Right atrium auricular region (tissue), 2 donors: ENCODE results near the gene PIK3R3. TPM values are rescaled to one million over a fixed set of nuclear protein-coding genes. Genes with fewer than 3 reads are reported as not detected.
"Not testable (repeated sequence)": the region's sequence is repeated elsewhere in the genome, so short reads cannot be mapped to it uniquely, and the experiment has no call there.

Source experiments
- DNase-seq: peaks from one replicate; pipeline ENCODE4 v3.0.0-alpha.2; 2019; ENCODE audit warnings: low spot score
- H3K27ac ChIP-seq, 2 donors: fragments of 200-600 bp; sonication (generic); 1 replicate in 1 of 2; 2 replicates in 1 of 2; pipeline ENCODE4 v1.5.1; 2016 to 2019
- H3K27me3 ChIP-seq, 2 donors: fragments of 200-600 bp; sonication (generic); one replicate each; pipeline versions ENCODE4 v1.5.1 to v1.6.0; 2017 to 2019
- H3K36me3 ChIP-seq: fragments of 200-600 bp; sonication (generic); one replicate; pipeline ENCODE4 v1.5.1; 2016
- H3K4me1 ChIP-seq, 2 donors: fragments of 200-600 bp; sonication (generic); one replicate each; pipeline versions ENCODE4 v1.5.1 to v1.6.0; 2017 to 2019
- H3K4me3 ChIP-seq, 2 donors: fragments of 200-600 bp; sonication (generic); 1 replicate in 1 of 2; 2 replicates in 1 of 2; pipeline ENCODE4 v1.5.1; 2017 to 2019; ENCODE audit warnings: mild to moderate bottlenecking in 1 of 2, moderate library complexity in 1 of 2
- H3K9me3 ChIP-seq, 2 donors: fragments of 200-600 bp; sonication (generic); one replicate each; pipeline ENCODE4 v1.5.1; 2019
- CTCF ChIP-seq, 2 donors: fragments of 200-600 bp; sonication (generic); IDR thresholded peaks; one replicate each; pipeline ENCODE4 v1.5.1; 2019; ENCODE audit warnings: antibody characterized with exemption in 2 of 2
- total RNA-seq, 2 donors: library from RNA; depleted of rRNA; stranded (reverse); fragments of >200 nt; gene quantifications; one replicate each; pipeline ENCODE4 v1.1.0, GENCODE V29; 2016

The PIK3R3 gene
- total RNA-seq, 2 donors from 2014 or later = 24.3 to 35.3 TPM

- Histone ChIP-seq H3K9me3 (no peaks in the 10 kb centered on the region), H3K4me1 (no peaks in the 10 kb centered on the region), H3K4me3 (no peak overlapping the region), H3K36me3 (peaks cover 50% of the 10 kb centered on the region), H3K27ac (no peak overlapping the region), H3K27me3 (no peaks in the 10 kb centered on the region)
- no peak for TF ChIP-seq CTCF (IDR thresholded peaks at IDR 0.05)
- no peak for DNase-seq
These were observed 73.5 kb downstream of the PIK3R3 start for GRCh38 chr1:46058936-46059335.

- Histone ChIP-seq H3K27ac (no peak overlapping the region), H3K4me3 (no peak overlapping the region), H3K4me1 (no peaks in the 10 kb centered on the region), H3K36me3 (peaks cover 51% of the 10 kb centered on the region), H3K27me3 (no peaks in the 10 kb centered on the region), H3K9me3 (no peaks in the 10 kb centered on the region)
- DNase-seq = no peak
- TF ChIP-seq CTCF (IDR thresholded peaks at IDR 0.05) = no peak
These were observed 74.6 kb downstream of the PIK3R3 start for GRCh38 chr1:46057781-46058180.

GRCh38 chr1:46057215-46057614 is 75.2 kb downstream of the PIK3R3 start:
- not testable (repeated sequence) for H3K9me3 ChIP-seq, H3K4me1 ChIP-seq, H3K27ac ChIP-seq, H3K27me3 ChIP-seq, DNase-seq, H3K4me3 ChIP-seq
- H3K36me3 ChIP-seq = peaks cover 48% of the 10 kb centered on the region

GRCh38 chr1:46056325-46056724 is 76.1 kb downstream of the PIK3R3 start:
- Histone ChIP-seq H3K27me3 (no peaks in the 10 kb centered on the region), H3K9me3 (no peaks in the 10 kb centered on the region), H3K27ac (no peak overlapping the region), H3K4me1 (no peaks in the 10 kb centered on the region), H3K36me3 (peaks cover 40% of the 10 kb centered on the region), H3K4me3 (no peak overlapping the region)
- no peak for TF ChIP-seq CTCF (IDR thresholded peaks at IDR 0.05)
- no peak for DNase-seq

- H3K27me3 ChIP-seq = no peaks in the 10 kb centered on the region
- TF ChIP-seq CTCF (IDR thresholded peaks at IDR 0.05) = no peak
- no peak overlapping the region for H3K4me3 ChIP-seq
- H3K4me1 ChIP-seq = peaks cover 0 to 4% of the 10 kb centered on the region in 2 donors
- H3K9me3 ChIP-seq = no peaks in the 10 kb centered on the region
- no peak for DNase-seq
- H3K27ac ChIP-seq = no peak overlapping the region
- H3K36me3 ChIP-seq = peaks cover 19% of the 10 kb centered on the region
These were observed 78.7 kb downstream of the PIK3R3 start for GRCh38 chr1:46053734-46054133.

GRCh38 chr1:46044116-46044515 is 88.3 kb downstream of the PIK3R3 start:
- DNase-seq = no peak
- no peak overlapping the region for H3K4me3 ChIP-seq
- no peak overlapping the region for H3K27ac ChIP-seq
- TF ChIP-seq CTCF (IDR thresholded peaks at IDR 0.05) = no peak
- no peaks in the 10 kb centered on the region for H3K27me3 ChIP-seq
- H3K36me3 ChIP-seq = peaks cover 20% of the 10 kb centered on the region
- peaks cover 0 to 35% of the 10 kb centered on the region in 2 donors for H3K4me1 ChIP-seq
- no peaks in the 10 kb centered on the region for H3K9me3 ChIP-seq
